Measurements from ENCODE around the gene USP28.

DNA sequence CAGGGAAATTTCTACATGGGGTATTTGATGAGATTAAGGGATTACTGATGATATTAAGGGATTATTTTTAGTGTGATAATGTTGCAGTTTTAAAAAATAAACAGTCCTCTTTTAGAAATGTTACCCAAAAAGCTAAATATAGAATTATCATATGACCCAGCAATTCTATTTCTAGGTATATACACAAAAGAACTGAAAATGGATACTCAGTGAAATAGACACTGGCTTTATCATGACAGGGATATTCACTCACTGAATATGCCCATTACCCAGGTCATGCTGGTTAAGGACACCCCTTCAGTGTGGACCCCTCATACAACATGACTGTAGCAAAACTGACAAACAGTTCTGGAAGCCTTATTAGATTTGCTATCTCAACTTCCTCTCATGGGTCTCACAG, 27.8 kb downstream of the USP28 start:
- TF ChIP-seq, protein P1, sequence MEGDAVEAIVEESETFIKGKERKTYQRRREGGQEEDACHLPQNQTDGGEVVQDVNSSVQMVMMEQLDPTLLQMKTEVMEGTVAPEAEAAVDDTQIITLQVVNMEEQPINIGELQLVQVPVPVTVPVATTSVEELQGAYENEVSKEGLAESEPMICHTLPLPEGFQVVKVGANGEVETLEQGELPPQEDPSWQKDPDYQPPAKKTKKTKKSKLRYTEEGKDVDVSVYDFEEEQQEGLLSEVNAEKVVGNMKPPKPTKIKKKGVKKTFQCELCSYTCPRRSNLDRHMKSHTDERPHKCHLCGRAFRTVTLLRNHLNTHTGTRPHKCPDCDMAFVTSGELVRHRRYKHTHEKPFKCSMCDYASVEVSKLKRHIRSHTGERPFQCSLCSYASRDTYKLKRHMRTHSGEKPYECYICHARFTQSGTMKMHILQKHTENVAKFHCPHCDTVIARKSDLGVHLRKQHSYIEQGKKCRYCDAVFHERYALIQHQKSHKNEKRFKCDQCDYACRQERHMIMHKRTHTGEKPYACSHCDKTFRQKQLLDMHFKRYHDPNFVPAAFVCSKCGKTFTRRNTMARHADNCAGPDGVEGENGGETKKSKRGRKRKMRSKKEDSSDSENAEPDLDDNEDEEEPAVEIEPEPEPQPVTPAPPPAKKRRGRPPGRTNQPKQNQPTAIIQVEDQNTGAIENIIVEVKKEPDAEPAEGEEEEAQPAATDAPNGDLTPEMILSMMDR (IDR thresholded peaks at IDR 0.05): no peak
- no peak for TF ChIP-seq POLR2A (IDR thresholded peaks at IDR 0.05)
